Neural progenitor cell (in vitro differentiated cells): ENCODE results near the gene ADGRG1. TPM values are rescaled to one million over a fixed set of nuclear protein-coding genes. Genes with fewer than 3 reads are reported as not detected.

Source experiments
- DNase-seq: peaks from one replicate; pipeline ENCODE4 v3.0.0-alpha.2; 2016; ENCODE audit warnings: low spot score
- H2AFZ ChIP-seq: fragments of 200-600 bp; sonication (generic); replicated peaks from 2 replicates; pipeline ENCODE4 v1.6.1; 2016; ENCODE audit warnings: antibody characterized with exemption
- H3F3A ChIP-seq: fragments of 200-600 bp; sonication (generic); 2 replicates; pipeline ENCODE4 v1.6.1; 2016; ENCODE audit warnings: antibody characterized with exemption, low read depth
- H3K27ac ChIP-seq: fragments of 200-600 bp; sonication (generic); 2 replicates; pipeline ENCODE4 v1.5.1; 2016; ENCODE audit warnings: mild to moderate bottlenecking
- H3K27me3 ChIP-seq: fragments of 200-600 bp; sonication (generic); 2 replicates; pipeline ENCODE4 v1.6.1; 2016; ENCODE audit warnings: mild to moderate bottlenecking, moderate library complexity
- H3K36me3 ChIP-seq: fragments of 200-600 bp; sonication (generic); 2 replicates; pipeline ENCODE4 v1.5.1; 2016
- H3K4me1 ChIP-seq: fragments of 200-600 bp; sonication (generic); 2 replicates; pipeline ENCODE4 v1.6.1; 2016; ENCODE audit warnings: mixed run types
- H3K4me2 ChIP-seq: fragments of 200-600 bp; sonication (generic); 2 replicates; pipeline ENCODE4 v1.6.1; 2016
- H3K4me3 ChIP-seq: fragments of 200-600 bp; sonication (generic); 2 replicates; pipeline ENCODE4 v1.5.1; 2016
- H3K79me2 ChIP-seq: fragments of 200-600 bp; sonication (generic); 2 replicates; pipeline ENCODE4 v1.6.1; 2016; ENCODE audit warnings: low read depth
- H3K9ac ChIP-seq: fragments of 200-600 bp; sonication (generic); 2 replicates; pipeline ENCODE4 v1.6.1; 2016
- H3K9me3 ChIP-seq: fragments of 200-600 bp; sonication (generic); 2 replicates; pipeline ENCODE4 v1.5.1; 2016; ENCODE audit warnings: low read depth
- H4K20me1 ChIP-seq: fragments of 200-600 bp; sonication (generic); 2 replicates; pipeline ENCODE4 v1.6.1; 2016; ENCODE audit warnings: low read depth
- H3K27ac Mint-ChIP-seq: 3 replicates; pipeline ENCODE4 v1.8.0; 2021; ENCODE audit warnings: mixed read lengths
- H3K27me3 Mint-ChIP-seq: 2 replicates; pipeline ENCODE4 v1.8.0; 2022; ENCODE audit warnings: low read depth, mild to moderate bottlenecking, inconsistent platforms, moderate library complexity, mixed read lengths; ENCODE audit not compliant: insufficient read depth
- H3K36me3 Mint-ChIP-seq: 3 replicates; pipeline ENCODE4 v1.8.0; 2021; ENCODE audit warnings: mixed read lengths
- H3K4me1 Mint-ChIP-seq: 3 replicates; pipeline ENCODE4 v1.8.0; 2021; ENCODE audit warnings: mixed read lengths
- H3K4me3 Mint-ChIP-seq: 3 replicates; pipeline ENCODE4 v1.8.0; 2021; ENCODE audit warnings: mild to moderate bottlenecking, moderate library complexity, mixed read lengths
- H3K9me3 Mint-ChIP-seq: 3 replicates; pipeline ENCODE4 v1.8.0; 2020; ENCODE audit warnings: mixed read lengths
- CTCF ChIP-seq: fragments of 200-600 bp; sonication (generic); IDR thresholded peaks from 2 replicates; pipeline ENCODE4 v1.5.1; 2017; ENCODE audit warnings: antibody characterized with exemption, mild to moderate bottlenecking
- EZH2 ChIP-seq: fragments of 200-600 bp; sonication (generic); IDR thresholded peaks from 2 replicates; pipeline ENCODE4 v1.6.1; 2017; ENCODE audit warnings: antibody characterized with exemption, mild to moderate bottlenecking, moderate library complexity
- EZH2phosphoT487 ChIP-seq: fragments of 200-600 bp; sonication (generic); IDR thresholded peaks from 2 replicates; pipeline ENCODE4 v1.6.1; 2017; ENCODE audit warnings: antibody characterized with exemption
- total RNA-seq: library from RNA; depleted of rRNA; stranded (reverse); fragments of >200 nt; gene quantifications from 2 replicates; pipeline ENCODE4 v1.2.3, GENCODE V29; 2015; ENCODE audit warnings: low replicate concordance

The ADGRG1 gene
- total RNA-seq, 1 donor from 2014 or later, result 8.0 TPM

GRCh38 chr16:57638381-57638780, 10.0 kb downstream of the ADGRG1 start:
- Histone ChIP-seq H4K20me1 (no peaks in the 10 kb centered on the region), H3K79me2 (no peaks in the 10 kb centered on the region), H3K9ac (no peak overlapping the region), H3K36me3 (no peaks in the 10 kb centered on the region), H3K27me3 (no peaks in the 10 kb centered on the region), H3F3A (peaks cover 20% of the 10 kb centered on the region), H3K4me1 (peaks cover 44% of the 10 kb centered on the region), H3K9me3 (no peaks in the 10 kb centered on the region), H3K4me3 (no peak overlapping the region), H2AFZ (no peak overlapping the region), H3K4me2 (peak overlapping the region; percentile 72), H3K27ac (no peak overlapping the region)
- DNase-seq, result no peak
- Mint-ChIP-seq H3K9me3 (no peaks in the 10 kb centered on the region), H3K4me3 (peak overlapping the region; percentile 83), H3K4me1 (peaks cover 58% of the 10 kb centered on the region), H3K27ac (peak overlapping the region; percentile 99), H3K36me3 (no peaks in the 10 kb centered on the region), H3K27me3 (peaks cover 3% of the 10 kb centered on the region)
- TF ChIP-seq CTCF, result no peak
- no peak for TF ChIP-seq EZH2phosphoT487
- TF ChIP-seq EZH2, result no peak

- H3K27ac Mint-ChIP-seq, result peak overlapping the region; percentile 85
Observed at GRCh38 chr16:57639172-57639887, 10.9 kb downstream of the ADGRG1 start.

GRCh38 chr16:57640185-57640584, 11.8 kb downstream of the ADGRG1 start:
- Mint-ChIP-seq H3K4me1 (peaks cover 58% of the 10 kb centered on the region), H3K27ac (peak overlapping the region; percentile 85), H3K4me3 (peak overlapping the region; percentile 83), H3K9me3 (no peaks in the 10 kb centered on the region), H3K36me3 (no peaks in the 10 kb centered on the region), H3K27me3 (peaks cover 3% of the 10 kb centered on the region)
- H3F3A ChIP-seq, result peaks cover 28% of the 10 kb centered on the region
- H3K4me3 ChIP-seq, result peak overlapping the region; percentile 30
- no peaks in the 10 kb centered on the region for H3K27me3 ChIP-seq
- TF ChIP-seq CTCF (no peak), EZH2phosphoT487 (no peak), EZH2 (no peak)
- H2AFZ ChIP-seq, result no peak overlapping the region
- no peak for DNase-seq
- H4K20me1 ChIP-seq, result no peaks in the 10 kb centered on the region
- no peaks in the 10 kb centered on the region for H3K36me3 ChIP-seq
- H3K4me1 ChIP-seq, result peaks cover 44% of the 10 kb centered on the region
- no peak overlapping the region for H3K27ac ChIP-seq
- no peaks in the 10 kb centered on the region for H3K9me3 ChIP-seq
- H3K9ac ChIP-seq, result no peak overlapping the region
- H3K4me2 ChIP-seq, result peak overlapping the region; percentile 72
- H3K79me2 ChIP-seq, result no peaks in the 10 kb centered on the region

More at GRCh38 chr16:57639172-57639887, 10.9 kb downstream of the ADGRG1 start:
- peak overlapping the region; percentile 72 for H3K4me2 ChIP-seq
- H3K4me3 ChIP-seq, result peak overlapping the region; percentile 30
- Mint-ChIP-seq H3K4me1 (peaks cover 58% of the 10 kb centered on the region), H3K9me3 (no peaks in the 10 kb centered on the region), H3K4me3 (peak overlapping the region; percentile 83), H3K36me3 (no peaks in the 10 kb centered on the region), H3K27me3 (peaks cover 3% of the 10 kb centered on the region)
- no peaks in the 10 kb centered on the region for H4K20me1 ChIP-seq
- DNase-seq, result peak; percentile 98
- peak overlapping the region; percentile 32 for H2AFZ ChIP-seq
- H3K79me2 ChIP-seq, result no peaks in the 10 kb centered on the region
- no peak overlapping the region for H3K27ac ChIP-seq
- H3K36me3 ChIP-seq, result no peaks in the 10 kb centered on the region
- H3K4me1 ChIP-seq, result peaks cover 44% of the 10 kb centered on the region
- H3K9me3 ChIP-seq, result no peaks in the 10 kb centered on the region
- peaks cover 23% of the 10 kb centered on the region for H3F3A ChIP-seq
- H3K9ac ChIP-seq, result no peak overlapping the region
- TF ChIP-seq CTCF, result no peak
- H3K27me3 ChIP-seq, result no peaks in the 10 kb centered on the region
